ENCODE measurements around the gene ERBB4.

GRCh38 chr2:212477571-212477970 is 61.0 kb downstream of the ERBB4 start:
- TF ChIP-seq CTCF (conservative IDR thresholded peaks at IDR 0.05; ENCODE audit: low read length) (no peak), EZH2phosphoT487 (IDR thresholded peaks at IDR 0.05; ENCODE audit: borderline replicate concordance) (no peak)
